GM21381 (cell line): ENCODE results near the gene SLC45A2.
"Not testable (repeated sequence)": the region's sequence is repeated elsewhere in the genome, so short reads cannot be mapped to it uniquely, and the experiment has no call there.

Experiments used
- ATAC-seq: cut with Tn5 transposase; IDR thresholded peaks from one replicate; pipeline ENCODE4 v1.9.1; 2021; ENCODE audit warnings: mild to moderate bottlenecking, moderate library complexity; ENCODE audit not compliant: unreplicated experiment

SLC45A2 gene

DNA sequence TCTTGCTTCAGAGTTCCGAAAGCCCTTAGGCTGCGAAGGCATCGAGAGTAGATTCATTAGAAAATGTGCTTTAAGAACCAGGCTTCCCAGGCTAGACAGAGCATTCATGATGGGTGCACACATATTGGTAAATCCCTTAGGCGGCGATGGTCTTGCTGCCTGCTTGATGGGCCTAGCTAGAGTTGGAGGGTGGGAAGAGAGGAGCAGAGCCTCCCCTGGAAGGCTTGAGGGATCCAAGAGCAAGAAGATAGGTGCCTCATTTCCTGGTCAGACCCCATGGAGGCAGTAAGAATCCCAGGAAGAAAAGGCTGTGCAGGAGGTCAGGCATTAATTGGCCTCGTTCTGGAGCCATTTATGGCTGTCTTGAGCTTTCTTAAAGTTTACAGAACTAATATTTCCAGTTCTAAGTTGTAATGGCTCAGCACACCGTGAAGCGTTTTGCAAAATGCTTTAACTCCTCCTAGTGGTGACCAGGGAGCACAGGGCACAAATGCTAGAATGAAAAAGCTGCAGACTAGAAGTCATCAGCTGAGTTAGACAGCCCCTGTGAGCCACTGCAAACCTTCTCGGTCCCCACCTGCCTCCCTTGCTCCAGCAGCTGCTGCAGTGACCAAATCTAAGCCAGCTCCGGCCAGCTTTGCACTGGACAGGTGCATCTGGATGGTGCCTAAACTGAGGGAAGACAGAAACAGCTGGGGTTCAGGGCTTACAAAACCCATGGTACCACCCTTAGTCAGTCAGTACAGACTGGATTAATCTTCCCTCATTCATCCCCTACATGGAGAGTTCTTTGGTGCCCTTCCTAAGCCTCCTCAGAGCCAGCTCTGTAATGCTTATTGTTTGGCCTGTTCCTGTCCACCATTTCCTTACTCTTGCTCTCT lies 14.7 kb downstream of the SLC45A2 start:
- peak; percentile 79 for ATAC-seq

DNA sequence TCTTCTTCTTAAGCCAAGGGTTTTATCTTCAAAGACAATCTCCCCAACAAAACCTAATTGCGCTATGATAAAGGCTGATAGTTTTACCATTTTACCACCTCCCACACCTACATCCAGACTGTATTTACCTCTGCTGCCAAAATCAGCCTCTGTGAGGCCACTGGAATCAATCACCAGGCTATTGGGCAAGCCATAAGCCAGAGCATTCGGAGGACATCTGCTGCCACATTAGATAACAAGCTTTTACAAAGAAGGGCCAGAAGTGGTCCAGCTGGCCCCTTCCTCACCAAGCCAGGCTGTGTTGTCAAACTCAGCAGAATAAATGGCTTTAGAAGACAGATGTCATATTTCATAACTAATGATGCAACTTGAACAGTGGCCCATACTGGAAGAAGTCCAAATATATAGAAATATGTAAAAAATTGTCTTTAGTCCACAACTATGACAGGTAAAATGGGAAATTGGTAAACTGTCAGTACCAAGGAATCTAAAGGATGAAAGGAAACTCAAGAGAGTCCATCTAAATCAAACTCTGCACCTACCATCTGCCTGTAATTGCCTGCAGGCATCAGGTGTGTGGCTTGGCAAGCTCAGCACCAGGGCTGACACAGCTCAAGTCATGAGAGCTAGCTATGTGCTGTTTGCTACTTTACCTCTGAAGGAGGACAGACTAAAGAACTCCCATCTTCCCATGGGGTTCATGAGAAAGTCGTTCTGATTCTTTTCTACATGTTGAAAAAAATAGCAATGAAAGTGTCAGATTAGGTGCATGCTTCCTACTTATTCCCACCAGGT lies 16.1 kb downstream of the SLC45A2 start:
- no peak for ATAC-seq

DNA sequence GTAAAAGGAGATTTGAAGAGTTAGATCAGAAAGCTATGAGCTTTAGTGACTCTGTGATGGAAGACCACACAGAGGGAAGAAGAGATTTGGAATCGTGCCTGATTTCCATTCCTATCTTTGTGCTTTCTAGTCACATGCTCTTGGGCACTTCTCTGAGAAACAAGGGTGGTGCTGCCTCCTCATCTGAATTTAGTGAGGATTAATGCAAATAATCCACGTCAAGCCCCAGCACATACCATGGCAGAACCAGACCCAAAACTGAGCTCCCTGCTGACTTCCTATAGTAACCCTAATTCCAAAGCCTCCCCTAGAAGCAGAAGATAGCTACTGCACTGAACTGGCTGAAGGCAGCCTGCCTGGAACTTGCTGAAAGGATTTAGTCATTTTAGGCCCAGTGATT lies 17.7 kb downstream of the SLC45A2 start:
- no peak for ATAC-seq

DNA sequence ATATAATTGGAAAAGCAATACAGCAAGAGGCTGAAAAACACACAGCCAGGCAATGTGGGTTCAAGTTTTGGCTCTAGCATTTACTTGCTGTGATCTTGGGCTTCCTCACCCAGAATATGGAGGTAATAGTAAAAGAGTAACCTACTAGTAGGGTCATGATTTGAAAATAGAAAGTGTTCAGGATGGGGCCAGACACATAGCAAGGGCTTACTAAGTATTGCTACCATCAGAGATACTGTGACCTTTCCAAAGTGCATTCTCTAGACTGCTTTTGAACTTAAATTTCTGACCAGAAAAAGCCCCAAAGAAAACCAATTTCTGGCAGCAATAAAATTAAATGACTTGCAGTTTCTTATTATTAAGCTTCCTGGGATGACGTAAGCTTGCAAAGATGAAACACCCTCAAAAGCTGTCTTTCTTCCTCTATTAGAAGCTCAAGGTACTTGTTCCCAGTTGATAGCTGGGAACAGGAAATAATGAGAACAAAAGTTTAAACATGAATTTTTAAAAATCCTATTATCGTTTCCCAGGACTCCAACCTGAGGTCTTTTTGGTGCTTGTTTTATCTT lies 20.3 kb downstream of the SLC45A2 start:
- no peak for ATAC-seq

DNA sequence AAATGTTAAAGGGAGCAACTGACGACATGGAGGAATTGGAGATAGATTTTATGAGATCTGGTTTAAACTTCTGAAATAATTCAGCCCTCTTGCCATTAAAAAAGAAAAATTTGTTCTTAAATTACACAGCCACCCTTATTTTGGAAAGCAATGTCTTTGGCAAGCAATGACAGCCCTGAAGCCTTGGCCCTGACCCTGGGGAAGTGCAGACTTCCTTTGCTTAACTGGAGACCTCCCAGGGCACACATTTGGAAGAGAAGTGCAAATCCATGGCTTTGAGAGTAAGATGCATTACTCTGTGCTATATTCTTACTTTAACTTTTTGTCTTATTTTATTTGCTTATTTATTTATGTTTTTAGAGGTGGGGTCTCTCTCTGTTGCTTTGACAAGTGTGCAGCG lies 26.3 kb downstream of the SLC45A2 start:
- ATAC-seq = no peak

DNA sequence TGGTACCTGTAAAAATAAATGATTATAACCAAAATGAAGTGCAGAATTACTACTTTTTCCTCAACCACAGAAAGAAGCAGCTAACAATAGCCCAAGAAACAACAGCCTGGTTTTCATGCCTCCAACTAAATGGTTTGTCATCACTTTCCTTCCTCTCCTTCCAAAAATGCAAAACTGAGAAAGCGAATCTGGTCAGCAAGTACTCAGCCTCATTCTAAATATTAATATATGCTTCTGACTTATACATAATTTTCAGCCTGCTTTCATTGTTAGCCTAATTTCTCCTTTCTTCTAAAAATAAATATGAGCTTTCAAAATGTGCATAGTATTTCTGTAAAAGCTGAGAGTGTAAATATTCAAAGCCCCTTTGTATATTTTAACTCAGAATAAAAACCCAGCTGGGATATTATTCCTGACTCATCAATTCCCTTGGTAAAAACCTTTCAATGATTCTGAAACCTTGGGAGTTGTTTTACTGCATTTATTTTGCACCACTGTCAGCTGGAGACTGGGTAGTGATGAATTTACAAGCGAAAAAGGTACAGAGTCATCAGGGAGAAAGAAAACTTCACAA lies 26.8 kb downstream of the SLC45A2 start:
- ATAC-seq = no peak

DNA sequence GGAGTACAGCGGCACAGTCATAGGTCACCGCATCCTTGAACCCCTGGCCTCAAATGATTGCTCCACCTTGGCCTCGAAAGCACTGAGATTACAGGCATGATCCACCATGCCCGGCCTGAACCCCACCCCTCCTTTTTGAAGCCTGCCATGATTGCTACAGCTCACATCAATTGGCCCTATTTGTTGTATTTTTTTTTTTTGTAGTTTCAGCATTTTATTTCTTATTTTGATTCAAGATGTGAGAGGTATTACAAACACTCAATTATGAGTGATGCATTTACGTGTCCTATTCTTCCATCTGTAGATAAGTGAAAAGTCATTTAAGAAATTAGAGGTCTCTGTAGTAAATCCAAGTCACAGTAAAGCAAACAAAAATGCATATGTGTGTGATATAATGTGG lies 32.3 kb downstream of the SLC45A2 start:
- not testable (repeated sequence) for ATAC-seq

DNA sequence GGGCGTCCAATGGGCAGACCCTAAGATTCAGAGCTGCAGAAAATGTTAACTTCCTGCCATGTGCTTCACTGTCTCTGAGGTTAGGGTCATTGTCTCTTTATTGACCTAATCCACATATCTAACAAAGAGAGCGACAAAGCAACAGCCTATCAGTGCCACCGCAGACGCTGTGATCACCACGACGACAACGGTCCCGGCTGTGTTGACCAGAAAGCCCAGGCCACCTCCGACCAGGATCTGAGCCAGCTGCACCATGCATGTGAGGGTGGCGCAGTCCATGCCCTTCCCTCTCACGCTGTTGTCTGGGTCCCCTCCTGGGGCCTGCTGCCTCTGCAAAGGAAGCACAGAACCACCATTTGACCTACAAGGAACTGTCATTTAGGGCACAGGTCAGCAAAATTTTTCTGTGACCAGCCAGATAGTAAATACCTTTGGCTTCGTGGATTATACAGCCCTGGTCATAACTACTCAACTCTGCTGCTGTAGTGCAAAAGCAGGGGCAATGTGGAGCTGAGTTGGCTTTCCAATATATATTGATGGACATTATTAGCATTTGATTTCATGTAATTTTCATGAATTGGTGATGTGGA lies 39.9 kb downstream of the SLC45A2 start:
- no peak for ATAC-seq

DNA sequence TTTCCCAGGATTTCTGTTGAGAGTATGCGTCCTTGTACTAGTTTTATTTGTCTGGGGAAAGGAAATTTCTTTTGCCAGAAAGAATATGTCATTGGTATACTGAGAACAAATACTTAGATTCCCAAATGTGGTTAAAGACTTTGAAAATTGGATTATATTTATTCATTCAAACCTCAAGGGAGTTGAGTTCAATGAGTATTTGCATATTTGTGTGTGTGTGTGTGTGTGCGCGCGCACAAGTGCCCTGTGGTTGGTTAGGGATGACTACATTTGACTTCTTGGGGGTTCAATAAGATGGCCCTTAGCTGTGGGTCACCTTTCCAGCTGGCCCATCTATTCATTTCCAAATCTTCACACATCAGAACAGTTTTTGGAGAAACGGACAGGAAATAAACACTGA lies 43.4 kb downstream of the SLC45A2 start:
- no peak for ATAC-seq

DNA sequence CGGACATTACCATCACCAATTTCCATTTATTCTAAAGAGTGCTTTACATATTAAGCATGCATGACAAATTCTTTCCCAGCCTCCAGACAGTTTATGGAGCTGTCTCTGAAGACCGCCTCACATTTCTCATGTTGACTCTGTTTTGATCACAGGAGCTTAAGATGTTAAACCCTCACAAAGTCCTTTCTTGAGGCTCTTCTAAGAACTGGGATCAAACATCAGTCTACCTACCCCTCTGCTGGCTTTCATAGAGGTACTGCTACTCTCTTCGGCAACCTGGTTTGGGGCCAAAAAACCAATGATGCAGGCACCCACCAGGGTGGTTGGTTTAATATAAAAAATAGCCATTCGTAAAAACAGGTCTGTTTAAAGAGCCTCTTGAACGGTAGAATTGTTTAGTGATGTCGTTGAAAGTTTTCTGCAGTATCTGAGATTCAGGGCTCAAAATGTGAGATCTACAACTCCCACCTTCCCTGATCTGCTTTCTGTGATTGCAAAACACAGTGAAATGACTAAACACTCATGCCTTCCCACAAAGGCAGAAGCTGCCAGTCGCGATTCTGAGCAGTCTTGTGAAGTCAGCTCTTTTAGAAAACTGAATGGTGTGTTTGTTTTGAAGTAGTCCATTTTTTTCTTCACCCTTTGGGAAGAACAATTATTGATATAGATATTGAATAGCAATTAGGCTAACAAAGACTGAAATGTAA lies 44.8 kb downstream of the SLC45A2 start:
- no peak for ATAC-seq

DNA sequence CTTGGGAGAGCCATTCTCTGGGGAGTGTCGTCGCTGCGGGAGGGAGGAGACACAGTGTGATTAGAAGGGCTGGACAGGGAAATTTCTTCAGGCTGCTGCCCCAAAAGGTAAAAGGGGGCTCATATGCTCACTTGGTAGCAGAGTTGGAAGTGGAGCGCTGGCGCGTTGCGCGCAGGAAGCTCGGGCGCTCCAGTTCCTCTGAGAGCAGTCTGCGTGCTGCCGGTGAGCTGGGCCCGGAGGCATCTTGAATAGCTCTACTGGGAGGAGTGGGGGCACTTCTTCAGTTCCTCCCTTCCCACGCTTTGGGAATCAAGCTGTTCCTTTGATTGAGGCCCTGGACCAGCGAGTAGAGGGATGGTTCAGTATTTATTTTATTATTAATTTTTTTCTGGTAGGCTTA lies 45.6 kb downstream of the SLC45A2 start:
- no peak for ATAC-seq

DNA sequence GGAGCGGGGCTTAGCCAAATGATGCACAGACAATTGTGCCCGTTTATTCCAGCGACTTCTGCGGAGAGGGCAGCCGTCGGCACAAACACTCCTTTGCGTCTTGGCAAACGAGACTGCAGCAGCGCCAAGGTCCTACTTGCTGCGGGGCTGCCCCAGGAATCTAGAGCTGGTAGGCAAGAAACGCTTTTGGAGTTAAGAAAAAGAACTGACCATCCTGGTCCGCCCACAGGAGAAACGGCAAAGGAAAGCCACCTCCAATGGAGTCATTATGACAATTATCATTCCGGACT lies 46.0 kb downstream of the SLC45A2 start:
- no peak for ATAC-seq

DNA sequence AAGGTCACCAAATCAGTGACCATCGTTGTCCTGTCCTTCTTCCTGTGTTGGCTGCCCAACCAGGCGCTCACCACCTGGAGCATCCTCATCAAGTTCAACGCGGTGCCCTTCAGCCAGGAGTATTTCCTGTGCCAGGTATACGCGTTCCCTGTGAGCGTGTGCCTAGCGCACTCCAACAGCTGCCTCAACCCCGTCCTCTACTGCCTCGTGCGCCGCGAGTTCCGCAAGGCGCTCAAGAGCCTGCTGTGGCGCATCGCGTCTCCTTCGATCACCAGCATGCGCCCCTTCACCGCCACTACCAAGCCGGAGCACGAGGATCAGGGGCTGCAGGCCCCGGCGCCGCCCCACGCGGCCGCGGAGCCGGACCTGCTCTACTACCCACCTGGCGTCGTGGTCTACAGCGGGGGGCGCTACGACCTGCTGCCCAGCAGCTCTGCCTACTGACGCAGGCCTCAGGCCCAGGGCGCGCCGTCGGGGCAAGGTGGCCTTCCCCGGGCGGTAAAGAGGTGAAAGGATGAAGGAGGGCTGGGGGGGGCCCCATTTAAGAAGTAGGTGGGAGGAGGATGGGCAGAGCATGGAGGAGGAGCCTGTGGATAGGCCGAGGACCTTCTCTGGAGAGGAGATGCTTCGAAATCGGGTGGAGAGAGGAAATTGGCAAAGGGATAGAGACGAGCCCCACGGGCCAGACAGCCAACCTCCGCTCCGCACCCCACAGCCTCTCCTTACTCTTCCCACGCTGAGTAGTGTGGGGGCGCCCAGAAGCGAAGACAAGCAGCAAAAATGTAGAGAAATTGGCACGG lies 46.6 kb downstream of the SLC45A2 start:
- ATAC-seq = no peak

DNA sequence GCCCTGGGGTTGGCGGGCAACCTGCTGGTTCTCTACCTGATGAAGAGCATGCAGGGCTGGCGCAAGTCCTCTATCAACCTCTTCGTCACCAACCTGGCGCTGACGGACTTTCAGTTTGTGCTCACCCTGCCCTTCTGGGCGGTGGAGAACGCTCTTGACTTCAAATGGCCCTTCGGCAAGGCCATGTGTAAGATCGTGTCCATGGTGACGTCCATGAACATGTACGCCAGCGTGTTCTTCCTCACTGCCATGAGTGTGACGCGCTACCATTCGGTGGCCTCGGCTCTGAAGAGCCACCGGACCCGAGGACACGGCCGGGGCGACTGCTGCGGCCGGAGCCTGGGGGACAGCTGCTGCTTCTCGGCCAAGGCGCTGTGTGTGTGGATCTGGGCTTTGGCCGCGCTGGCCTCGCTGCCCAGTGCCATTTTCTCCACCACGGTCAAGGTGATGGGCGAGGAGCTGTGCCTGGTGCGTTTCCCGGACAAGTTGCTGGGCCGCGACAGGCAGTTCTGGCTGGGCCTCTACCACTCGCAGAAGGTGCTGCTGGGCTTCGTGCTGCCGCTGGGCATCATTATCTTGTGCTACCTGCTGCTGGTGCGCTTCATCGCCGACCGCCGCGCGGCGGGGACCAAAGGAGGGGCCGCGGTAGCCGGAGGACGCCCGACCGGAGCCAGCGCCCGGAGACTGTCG lies 47.3 kb downstream of the SLC45A2 start:
- ATAC-seq = no peak

DNA sequence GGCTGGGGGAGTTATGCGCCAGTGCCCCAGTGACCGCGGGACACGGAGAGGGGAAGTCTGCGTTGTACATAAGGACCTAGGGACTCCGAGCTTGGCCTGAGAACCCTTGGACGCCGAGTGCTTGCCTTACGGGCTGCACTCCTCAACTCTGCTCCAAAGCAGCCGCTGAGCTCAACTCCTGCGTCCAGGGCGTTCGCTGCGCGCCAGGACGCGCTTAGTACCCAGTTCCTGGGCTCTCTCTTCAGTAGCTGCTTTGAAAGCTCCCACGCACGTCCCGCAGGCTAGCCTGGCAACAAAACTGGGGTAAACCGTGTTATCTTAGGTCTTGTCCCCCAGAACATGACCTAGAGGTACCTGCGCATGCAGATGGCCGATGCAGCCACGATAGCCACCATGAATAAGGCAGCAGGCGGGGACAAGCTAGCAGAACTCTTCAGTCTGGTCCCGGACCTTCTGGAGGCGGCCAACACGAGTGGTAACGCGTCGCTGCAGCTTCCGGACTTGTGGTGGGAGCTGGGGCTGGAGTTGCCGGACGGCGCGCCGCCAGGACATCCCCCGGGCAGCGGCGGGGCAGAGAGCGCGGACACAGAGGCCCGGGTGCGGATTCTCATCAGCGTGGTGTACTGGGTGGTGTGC lies 48.0 kb downstream of the SLC45A2 start, which contains the start of gene RXFP3:
Gene RXFP3, plus strand, starts transcription at position 6 of the 636 bp plus-strand sequence. Its CDS starts 355 bp downstream, at position 361.
- ATAC-seq = no peak

DNA sequence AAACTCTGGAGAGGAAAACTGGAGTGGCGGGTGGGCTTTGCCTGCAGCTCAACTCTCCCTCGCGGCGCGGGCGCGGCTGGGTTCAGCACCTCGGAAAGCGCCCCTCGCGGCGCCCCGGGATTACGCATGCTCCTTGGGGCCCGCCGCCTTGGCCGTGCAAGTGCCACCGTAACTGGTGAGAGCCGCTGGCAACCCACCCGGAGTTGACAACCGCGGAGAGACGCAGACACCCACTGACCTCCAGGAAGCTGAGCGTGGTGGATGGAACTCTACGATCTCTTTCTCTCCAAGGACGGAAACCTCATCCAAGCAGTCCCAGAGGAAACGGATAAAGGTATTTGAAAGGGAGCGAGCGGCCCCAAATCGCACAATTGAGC lies 48.5 kb downstream of the SLC45A2 start:
- no peak for ATAC-seq

DNA sequence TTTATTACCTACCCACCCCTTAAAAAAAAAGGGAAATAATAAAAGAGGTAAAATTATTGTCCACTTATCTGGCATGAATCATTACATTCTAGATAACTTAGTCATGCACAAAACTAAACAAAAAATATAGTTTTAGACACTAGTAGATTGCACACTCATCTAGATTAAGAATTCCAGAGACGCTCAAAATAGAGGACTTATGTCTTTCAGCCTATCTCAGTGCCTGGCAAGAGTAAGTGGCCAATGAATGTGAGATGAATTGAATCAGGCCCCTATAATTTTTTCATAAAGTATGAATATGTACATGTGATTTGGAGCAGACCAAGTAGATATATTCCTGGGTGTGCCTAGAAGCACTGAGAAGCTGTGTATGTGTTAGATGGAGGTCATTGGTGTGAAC lies 50.3 kb downstream of the SLC45A2 start:
- peak; percentile 14 for ATAC-seq

DNA sequence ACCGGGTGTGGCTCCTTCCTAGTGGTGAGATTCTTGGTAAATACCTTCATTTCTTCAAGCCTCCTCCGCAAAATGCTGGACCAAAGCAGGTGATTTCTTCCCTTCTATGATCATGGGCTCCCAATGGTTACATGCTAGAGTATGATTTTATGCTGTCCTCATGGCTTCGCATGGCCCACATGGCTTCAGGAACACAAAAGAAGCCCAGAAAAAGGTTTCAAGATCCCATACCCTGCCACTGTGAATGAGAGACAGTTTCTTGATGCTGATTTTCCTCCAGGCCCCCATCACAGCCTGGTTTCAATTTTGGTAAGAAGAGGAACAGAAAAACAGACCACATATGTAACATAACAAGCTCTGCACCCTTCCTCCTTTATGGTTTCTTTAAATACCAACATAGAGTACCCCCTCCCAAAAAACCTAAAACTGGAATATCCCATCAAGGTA lies 50.7 kb downstream of the SLC45A2 start:
- ATAC-seq = peak; percentile 86

DNA sequence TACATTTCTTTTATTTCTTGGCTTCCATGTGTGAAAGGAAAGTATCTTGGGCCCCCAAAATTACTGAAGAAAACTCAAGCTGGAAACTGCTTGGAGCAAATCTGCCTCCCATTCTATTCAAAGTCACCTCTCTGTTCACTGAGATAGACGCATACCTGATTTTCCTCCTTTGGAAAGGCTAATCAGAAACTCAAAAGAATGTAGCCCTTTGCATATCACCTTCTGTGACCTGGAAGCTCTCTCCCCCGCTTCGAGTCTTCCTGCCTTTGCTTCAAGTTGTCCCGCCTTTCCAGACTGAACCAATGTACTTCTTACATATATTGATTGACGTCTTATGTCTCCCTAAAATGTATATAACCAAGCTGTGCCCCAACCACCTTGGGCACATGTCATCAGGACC lies 53.4 kb downstream of the SLC45A2 start:
- no peak for ATAC-seq
